ENCODE results near the gene TREML1. TPM values are rescaled to one million over a fixed set of nuclear protein-coding genes. Genes with fewer than 3 reads are reported as not detected.
"Not testable (repeated sequence)": the region's sequence is repeated elsewhere in the genome, so short reads cannot be mapped to it uniquely, and the experiment has no call there.

The TREML1 gene
- total RNA-seq, 1 donor from 2014 or later: 0.41 TPM

DNA sequence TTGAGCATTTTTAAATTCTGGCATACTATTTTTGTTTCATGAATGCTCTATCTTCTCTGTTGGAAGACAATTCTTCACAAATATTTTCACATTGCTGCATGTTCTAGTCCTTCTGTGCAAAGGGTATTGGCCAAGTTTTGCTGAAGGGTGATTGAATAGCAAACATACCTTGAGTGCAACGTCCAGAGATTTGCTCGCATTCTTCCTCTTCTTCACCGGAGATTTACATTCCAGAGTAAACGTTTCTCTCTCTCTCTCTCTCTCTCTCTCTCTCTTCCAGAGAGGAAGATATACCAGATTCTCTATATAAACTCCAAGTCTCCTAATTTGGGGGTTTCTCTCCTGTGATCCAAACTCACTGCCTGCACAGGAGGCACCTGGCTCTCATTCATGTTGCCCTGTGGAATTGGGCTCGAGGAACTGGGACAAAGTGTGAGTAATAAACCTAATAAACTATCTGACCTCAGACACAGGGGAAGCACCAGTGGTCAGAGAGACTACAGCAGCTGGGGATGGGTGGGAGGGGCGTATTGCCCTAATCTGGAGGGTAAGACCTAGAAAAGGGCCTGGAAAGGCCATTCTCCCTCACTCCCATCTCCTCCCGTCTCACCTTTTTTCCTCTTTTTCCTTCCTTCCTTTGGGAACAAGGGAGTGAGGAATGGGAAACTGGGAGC is 1.1 kb upstream of the TREML1 start:
- FAIRE-seq: no peak
- no peak for DNase-seq (ENCODE audit: low spot score in 2 of 2)

DNA sequence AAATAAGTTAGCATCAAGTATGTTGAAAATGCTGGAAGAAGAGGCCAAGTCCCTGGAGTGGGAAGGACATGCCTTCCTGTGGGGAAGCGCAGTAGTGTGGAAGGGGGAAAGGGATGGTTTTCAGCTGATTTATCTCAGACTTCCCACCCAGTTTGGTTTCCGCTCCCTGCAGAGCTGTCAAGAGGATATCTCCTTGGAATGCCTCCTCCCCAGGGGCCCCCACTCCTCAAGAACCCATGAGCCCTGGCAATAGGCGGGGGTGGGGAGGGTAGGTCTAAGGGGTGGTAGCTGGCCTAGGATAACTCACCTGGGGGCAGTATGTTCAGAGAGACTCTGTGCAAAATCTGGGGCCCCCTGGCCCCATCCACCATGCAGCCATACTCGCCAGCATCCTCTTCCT is 696 bp downstream of the TREML1 start:
- no peak for FAIRE-seq

DNA sequence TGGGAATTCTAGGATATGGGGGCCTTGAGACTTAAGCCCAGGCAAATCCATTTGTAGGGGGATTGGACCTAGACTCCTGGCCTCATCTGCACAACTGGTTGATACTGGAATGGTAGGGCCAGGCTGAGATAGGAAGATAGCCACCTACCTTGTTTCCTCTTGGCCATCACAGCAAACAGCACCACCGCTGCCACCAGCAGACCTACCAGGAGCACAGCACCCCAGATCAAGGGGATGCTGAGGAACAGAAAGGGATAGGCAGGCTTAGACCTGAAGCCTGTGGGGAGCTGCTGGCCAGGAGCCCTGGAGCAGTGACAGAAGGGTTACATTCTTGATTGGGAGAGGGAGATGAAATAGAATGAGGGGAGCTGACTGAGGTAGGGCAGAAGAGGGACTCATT is 3.5 kb downstream of the TREML1 start:
- no peak for FAIRE-seq

More for the DNA sequence above, 696 bp downstream of the TREML1 start:
- DNase-seq (ENCODE audit: low spot score in 2 of 2): no peak

DNA sequence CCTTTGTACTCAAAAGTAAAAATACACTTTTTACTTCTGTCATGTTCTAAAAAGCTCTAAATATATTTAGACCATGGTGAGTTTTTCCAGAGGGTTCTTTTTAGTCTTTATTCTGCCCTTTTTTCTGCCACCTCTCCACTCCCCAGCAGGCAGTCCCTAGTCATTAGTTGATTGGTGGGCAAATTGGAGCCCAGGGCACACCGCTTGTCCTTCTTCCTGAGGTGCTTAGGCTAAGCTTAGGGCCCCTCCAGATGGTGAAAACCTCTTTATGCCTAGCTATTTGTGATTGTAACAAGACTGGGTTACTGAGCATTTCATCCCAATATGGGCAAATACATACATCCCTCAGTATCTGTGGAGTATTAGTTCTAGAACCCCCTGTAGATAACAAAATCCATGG is 6.2 kb downstream of the TREML1 start:
- FAIRE-seq: no peak

More for the DNA sequence above, 3.5 kb downstream of the TREML1 start:
- DNase-seq (ENCODE audit: low spot score in 2 of 2): no peak

DNA sequence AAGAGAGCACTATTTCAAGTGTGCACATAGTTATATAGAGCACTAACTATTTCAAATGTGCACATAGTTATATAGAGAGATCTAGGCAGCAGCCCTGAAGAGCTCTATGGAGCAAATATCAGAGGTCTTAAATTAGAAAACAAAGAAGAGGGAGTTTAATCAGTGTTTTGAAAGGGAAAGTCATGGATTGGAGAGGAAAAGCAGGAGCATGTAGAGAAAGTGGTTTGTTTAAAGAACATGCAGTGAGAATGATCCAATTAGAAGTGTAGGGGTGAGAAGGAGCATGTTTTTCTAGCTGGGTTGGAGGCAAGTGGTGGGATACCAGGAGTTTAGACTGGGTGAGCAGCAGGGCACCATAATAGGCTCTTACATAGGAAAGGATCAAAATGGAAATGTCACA is 17.2 kb downstream of the TREML1 start:
- DNase-seq (ENCODE audit: low spot score in 2 of 2) (no peak), FAIRE-seq (no peak)

More for the DNA sequence above, 6.2 kb downstream of the TREML1 start:
- no peak for DNase-seq (ENCODE audit: low spot score in 2 of 2)

DNA sequence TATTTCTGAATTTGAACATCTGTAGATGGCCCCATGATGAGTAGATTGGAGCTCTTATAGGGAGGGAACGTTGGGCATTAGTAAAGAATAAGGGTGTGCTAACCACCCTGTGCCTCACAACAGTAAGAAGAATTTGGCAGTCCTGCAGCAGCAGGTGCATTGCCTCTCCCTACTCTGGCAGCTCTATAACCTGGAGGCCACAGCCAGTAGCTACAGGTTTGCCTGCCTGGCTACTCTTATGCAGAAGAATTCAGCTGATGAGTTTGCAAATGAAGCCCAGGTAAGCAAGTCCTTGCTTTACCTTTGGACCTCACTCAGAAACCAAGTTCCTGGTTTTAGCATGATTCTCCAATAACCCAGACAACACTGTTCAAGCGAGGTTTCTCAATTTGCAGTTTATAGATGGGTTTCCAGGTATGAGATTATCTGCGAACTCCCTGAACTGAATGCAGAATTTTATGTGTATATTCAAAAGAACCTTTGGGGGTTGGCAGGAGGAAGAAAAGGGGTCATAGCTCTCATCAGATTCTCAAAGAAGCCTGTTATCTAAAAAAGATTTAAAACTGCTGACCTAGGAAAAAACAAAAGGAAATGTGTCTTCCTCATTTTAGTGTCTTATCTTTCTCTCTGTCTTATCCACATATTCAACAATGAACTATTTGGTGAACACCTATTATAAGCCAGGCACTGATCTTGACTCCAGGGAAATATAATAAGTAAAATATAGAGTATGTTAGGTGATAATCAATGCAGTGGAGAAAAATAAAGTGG is 18.9 kb downstream of the TREML1 start:
- DNase-seq (ENCODE audit: low spot score in 2 of 2) (no peak), FAIRE-seq (no peak)

DNA sequence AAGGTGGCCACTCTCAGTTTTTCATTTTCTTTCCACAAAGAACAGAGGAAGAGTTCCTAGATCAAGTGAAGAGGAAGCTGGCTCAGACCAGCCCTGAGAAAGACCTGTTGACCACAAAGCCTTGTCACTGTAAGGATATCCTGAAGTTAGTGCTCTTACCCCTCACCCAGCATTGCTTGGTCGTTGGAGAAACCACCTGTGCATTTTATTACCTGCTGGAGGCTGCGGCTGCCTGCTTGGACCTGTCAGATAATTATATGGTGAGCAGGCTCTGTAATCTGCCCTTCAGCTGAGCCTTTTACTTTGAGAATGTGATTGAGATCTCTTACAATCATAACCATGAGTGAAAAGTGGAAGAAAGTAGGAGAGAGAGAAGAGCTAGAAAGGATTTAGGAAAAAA is 21.9 kb downstream of the TREML1 start:
- DNase-seq (ENCODE audit: low spot score in 2 of 2) (no peak), FAIRE-seq (no peak)

DNA sequence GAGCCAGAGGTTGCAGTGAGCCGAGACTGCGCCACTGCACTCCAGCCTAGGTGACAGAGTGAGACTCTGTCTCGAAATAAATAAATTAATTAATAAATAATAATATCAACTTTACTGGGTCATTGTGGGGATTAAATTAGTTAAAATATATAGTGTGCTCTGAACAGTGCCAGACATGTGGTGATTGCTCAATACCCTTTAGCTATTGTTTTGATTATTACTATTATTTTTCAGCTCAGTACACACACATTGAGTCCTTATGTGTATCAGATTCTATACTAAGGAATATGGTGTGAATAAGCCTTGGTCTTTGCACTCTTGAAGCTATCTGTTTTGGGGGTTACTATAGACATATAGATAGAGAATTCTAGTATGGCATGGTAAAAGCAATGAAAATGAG is 28.9 kb downstream of the TREML1 start:
- FAIRE-seq: no peak
- no peak for DNase-seq (ENCODE audit: low spot score in 2 of 2)

DNA sequence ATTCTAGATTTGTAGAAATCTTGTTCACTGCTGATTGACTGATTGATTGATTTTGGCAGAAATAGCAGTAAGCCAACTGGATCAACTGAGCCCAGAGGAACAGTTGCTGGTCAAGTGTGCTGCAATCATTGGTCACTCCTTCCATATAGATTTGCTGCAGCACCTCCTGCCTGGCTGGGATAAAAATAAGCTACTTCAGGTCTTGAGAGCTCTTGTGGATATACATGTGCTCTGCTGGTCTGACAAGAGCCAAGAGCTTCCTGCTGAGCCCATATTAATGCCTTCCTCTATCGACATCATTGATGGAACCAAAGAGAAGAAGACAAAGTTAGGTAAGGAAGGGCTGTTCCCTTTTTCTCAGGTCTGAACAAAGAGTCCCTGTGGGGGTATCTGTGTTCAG is 31.2 kb downstream of the TREML1 start:
- no peak for FAIRE-seq
- DNase-seq (ENCODE audit: low spot score in 2 of 2): no peak

DNA sequence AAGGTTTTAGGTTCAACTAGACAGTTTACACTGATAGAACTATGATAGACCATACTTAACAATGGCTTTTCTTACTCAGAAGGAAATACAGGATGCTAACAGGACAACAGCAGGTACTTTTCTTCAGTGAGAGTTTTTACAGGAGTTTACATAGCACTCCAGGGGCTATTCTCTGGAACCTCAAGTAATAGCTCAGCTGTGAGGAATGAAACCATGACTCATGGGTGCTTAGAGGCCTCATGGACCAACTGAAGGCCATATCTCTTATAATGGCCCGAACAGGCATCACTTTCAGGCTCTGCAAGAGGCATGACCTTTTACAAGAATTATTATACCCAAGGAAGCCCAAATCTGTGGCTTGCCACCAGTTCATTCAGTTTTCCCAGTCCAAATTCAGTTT is 31.8 kb downstream of the TREML1 start:
- no peak for FAIRE-seq
- no peak for DNase-seq (ENCODE audit: low spot score in 2 of 2)

DNA sequence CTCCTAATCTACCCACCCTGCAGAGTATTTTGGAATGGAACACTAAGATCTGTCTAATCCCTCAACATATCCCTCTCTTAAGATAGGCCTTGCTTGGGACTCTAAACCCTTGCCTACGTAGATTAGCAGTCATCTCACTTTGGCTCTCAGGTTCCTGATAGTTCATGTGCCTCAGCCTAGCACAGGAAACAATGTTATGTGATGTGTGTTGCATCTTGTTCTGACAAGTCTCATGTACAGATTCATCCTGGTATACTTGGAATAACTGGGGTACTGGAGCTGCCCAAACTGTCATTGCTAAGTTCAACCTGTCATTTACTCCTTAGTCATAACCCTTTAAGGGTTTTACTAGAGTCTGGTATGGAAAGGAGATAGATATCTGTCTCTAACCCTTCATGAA is 34.1 kb downstream of the TREML1 start:
- DNase-seq (ENCODE audit: low spot score in 2 of 2) (no peak), FAIRE-seq (no peak)

DNA sequence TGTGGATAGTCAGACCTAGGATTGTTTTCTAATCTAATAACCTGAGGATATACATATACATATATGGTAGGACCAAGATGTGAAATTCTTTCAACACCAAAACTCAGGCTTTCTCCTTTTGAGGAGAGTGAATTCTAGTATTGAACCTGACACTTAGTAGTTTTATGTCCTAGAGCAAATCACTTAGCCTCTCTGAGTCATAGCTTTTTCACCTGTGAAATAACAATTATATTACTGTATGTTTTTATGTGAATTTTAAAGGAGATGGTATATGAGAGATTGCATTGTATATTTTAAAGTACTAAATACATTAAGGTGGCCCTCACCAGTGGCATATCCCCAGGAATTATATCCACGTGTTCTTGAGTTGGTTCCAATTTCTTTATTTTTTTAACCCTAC is 34.6 kb downstream of the TREML1 start:
- DNase-seq (ENCODE audit: low spot score in 2 of 2): no peak
- FAIRE-seq: no peak

DNA sequence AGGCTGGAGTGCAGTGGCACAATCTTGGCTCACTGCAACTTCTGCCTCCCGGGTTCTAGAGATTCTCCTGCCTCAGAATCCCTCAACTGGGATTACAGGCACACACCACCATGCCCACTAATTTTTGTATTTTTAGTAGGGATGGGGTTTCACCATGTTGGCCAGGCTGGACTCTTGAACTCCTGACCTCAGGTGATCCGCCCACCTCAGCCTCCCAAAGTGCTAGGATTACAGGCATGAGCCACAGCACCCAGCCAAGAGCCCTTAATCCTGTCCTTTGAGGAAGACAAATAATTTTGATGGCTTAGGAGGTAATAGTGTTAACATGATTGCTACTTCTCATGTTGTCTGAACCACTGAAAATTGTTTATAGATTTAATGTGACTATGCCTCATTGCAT is 39.1 kb downstream of the TREML1 start:
- FAIRE-seq: not testable (repeated sequence)

DNA sequence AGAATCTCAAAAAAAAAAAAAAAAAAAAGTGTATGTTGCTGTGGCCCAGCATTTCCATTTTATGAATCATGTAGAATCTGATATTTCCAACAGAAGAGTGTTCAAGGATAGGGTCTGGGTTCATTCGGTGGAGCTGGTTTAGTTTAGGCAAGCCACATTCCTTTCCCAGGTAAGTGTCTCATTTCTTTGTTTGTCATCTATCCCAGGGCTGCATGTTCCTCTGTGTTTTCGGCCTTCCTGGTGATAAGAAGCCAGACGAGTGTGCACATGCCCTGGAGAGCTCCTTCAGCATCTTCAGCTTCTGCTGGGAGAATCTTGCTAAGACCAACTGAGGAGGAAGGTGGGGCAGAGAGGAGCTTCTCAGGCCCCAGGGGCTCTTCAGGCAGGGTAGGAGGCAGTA is 43.1 kb downstream of the TREML1 start:
- no peak for FAIRE-seq
- DNase-seq (ENCODE audit: low spot score in 2 of 2): no peak

More for the DNA sequence above, 39.1 kb downstream of the TREML1 start:
- DNase-seq (ENCODE audit: low spot score in 2 of 2): not testable (repeated sequence)

DNA sequence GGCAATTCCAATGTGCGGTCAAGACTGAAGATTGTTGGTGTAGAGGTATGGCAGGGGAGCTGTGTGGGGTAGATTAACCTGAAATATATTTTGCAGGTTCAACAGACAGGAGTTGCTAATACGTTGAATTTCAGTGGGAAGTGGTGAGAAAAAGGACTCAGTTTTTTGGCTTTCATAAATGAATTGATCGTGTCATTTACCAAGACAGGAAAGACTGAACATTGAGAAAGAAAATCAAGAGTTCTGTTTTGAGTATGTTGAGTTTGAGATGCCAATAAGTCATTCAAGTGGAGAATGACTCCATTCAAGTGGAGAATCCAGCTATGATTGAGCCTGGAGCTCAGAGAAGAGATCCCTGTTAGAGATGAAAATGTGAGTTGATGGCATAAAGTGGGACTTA is 50.3 kb downstream of the TREML1 start:
- DNase-seq (ENCODE audit: low spot score in 2 of 2) (no peak), FAIRE-seq (no peak)

DNA sequence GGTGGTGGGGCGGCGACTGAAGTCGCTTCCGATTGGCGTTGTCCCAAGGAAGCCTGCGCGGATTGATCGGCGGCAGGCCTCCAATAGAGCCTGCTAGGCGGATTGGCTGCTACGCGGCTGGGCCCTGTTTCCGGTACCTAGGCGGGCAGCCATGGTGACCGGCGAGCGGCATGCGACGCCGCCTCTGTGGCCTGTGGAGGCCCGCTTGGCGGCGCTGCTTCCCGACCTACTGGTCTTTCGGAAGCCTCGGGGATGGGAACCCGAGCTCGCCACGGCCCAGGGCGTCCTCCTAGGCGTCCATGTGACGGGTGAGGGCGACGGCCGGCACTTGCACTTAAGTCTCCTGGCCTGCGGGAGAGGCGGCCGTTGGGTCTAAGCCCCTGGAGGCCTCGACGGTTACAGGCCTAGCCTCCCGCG is 53.3 kb downstream of the TREML1 start:
- FAIRE-seq (no peak), DNase-seq (ENCODE audit: low spot score in 2 of 2) (no peak)

Other genes starting within 250 kb of the TREML1 start
- gene UNC5CL, start 115.1 kb downstream of the TREML1 start, total RNA-seq: under 0.01 TPM
- 0.82 TPM for gene TSPO2, start 111.9 kb downstream of the TREML1 start, total RNA-seq
- not detected for gene APOBEC2, start 101.1 kb downstream of the TREML1 start, total RNA-seq
- 6.9 TPM for gene OARD1, start 82.0 kb downstream of the TREML1 start, total RNA-seq
- 34.6 TPM for gene NFYA, start 81.4 kb downstream of the TREML1 start, total RNA-seq
- gene TREM2, start 8.8 kb upstream of the TREML1 start, total RNA-seq: 4.9 TPM
- under 0.01 TPM for gene TREML2, start 46.8 kb upstream of the TREML1 start, total RNA-seq
- not detected for gene TREML4, start 74.0 kb upstream of the TREML1 start, total RNA-seq
- gene TREM1, start 132.3 kb upstream of the TREML1 start, total RNA-seq: not detected
- gene NCR2, start 181.3 kb upstream of the TREML1 start, total RNA-seq: not detected

Data from frontal cortex (tissue), 4 donors.